Endothelial cell of umbilical vein (primary cell): ENCODE data around the gene MBD5.

Experiments
- EZH2 ChIP-seq: IDR thresholded peaks from 2 replicates; pipeline ENCODE4 v1.6.1; 2012; ENCODE audit warnings: borderline replicate concordance, low read depth, mild to moderate bottlenecking, moderate library complexity, low read length, inconsistent platforms; ENCODE audit not compliant: severe bottlenecking
- FOS ChIP-seq: IDR thresholded peaks from 2 replicates; pipeline ENCODE4 v1.6.1; 2011; ENCODE audit warnings: mild to moderate bottlenecking, low read length, moderate library complexity, borderline replicate concordance; ENCODE audit not compliant: insufficient read depth
- MYC ChIP-seq: IDR thresholded peaks from one replicate; pipeline ENCODE4 v1.6.1; 2011; ENCODE audit warnings: mild to moderate bottlenecking, low read depth, low read length
- POLR2A ChIP-seq: IDR thresholded peaks from 2 replicates; pipeline ENCODE4 v1.6.1; 2012; ENCODE audit warnings: low read depth, mild to moderate bottlenecking, control low read depth, low read length
- POLR2AphosphoS5 ChIP-seq: IDR thresholded peaks from 2 replicates; pipeline ENCODE4 v1.6.1; 2012; ENCODE audit warnings: low read depth, mild to moderate bottlenecking, control low read depth, low read length, moderate library complexity; ENCODE audit not compliant: insufficient read depth
- TF ChIP-seq, protein P1 (sequence below), 2 donors: IDR thresholded peaks; 1 replicate in 1 of 2; 2 replicates in 1 of 2; pipeline ENCODE4 v1.5.1; 2011; ENCODE audit warnings: low read length in 2 of 2, mild to moderate bottlenecking in 2 of 2, moderate library complexity in 2 of 2, control low read depth in 1 of 2, inconsistent platforms in 1 of 2, low read depth in 1 of 2; ENCODE audit not compliant: insufficient read depth in 1 of 2; ENCODE audit errors: extremely low read depth in 1 of 2
- TF ChIP-seq, protein P2 (sequence below): IDR thresholded peaks from 2 replicates; pipeline ENCODE4 v1.6.1; 2011; ENCODE audit not compliant: insufficient read depth, insufficient read length

DNA sequence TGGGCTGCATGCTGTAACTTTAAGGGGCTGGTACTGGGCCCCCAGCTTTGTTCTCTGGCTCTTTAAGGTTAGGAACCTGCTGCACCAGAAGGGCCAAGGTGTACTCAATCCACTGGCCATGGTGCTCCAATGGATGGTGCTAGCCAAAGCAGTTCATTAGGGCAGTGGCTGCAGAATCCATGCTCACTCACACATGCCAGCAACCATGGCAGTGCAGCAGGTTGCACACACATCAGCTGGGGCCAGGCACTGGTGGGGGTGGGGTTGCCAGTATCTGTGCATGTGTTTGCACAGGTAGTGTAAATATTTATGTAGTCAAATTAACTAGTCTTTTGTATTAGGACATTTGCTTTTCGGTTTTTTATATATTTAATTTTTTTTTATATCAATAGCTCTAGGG, 395.4 kb downstream of the MBD5 start:
- TF ChIP-seq MYC (no peak), POLR2A (no peak), POLR2AphosphoS5 (no peak), EZH2 (no peak), FOS (no peak)
- TF ChIP-seq, protein P1, sequence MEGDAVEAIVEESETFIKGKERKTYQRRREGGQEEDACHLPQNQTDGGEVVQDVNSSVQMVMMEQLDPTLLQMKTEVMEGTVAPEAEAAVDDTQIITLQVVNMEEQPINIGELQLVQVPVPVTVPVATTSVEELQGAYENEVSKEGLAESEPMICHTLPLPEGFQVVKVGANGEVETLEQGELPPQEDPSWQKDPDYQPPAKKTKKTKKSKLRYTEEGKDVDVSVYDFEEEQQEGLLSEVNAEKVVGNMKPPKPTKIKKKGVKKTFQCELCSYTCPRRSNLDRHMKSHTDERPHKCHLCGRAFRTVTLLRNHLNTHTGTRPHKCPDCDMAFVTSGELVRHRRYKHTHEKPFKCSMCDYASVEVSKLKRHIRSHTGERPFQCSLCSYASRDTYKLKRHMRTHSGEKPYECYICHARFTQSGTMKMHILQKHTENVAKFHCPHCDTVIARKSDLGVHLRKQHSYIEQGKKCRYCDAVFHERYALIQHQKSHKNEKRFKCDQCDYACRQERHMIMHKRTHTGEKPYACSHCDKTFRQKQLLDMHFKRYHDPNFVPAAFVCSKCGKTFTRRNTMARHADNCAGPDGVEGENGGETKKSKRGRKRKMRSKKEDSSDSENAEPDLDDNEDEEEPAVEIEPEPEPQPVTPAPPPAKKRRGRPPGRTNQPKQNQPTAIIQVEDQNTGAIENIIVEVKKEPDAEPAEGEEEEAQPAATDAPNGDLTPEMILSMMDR (IDR thresholded peaks at IDR 0.05; ENCODE audit: extremely low read depth in 1 of 2, insufficient read depth in 1 of 2, low read depth in 1 of 2, low read length in 2 of 2), result no peak
- TF ChIP-seq, protein P2, sequence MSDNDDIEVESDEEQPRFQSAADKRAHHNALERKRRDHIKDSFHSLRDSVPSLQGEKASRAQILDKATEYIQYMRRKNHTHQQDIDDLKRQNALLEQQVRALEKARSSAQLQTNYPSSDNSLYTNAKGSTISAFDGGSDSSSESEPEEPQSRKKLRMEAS, result no peak
